HG03521 (cell line): ENCODE results near the gene RBSN.

Experiments used
- ATAC-seq: cut with Tn5 transposase; IDR thresholded peaks from one replicate; pipeline ENCODE4 v1.9.1; 2021; ENCODE audit warnings: mild to moderate bottlenecking, moderate library complexity; ENCODE audit not compliant: unreplicated experiment

Gene RBSN

DNA sequence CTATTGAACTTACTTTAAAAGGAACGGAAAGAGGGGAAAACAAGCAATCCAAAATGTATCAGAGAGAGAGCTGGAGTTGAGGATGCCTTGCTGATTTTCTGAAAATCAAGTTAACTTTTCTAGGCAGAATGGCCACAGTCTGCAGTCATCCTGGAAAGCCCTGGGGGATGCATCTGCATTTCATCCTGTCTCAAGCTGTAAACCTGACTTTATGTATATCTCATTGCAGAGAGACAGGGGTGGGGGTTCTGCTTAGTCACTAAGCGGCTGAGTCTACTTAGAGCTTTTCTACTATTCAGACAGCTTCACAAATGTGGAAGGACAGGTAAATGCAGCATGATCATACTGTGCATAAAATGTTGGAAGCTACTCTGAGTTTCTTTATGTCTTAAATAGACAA, 75.2 kb downstream of the RBSN start:
- no peak for ATAC-seq

GRCh38 chr3:15023249-15023648, 75.7 kb downstream of the RBSN start:
- ATAC-seq: no peak
